Measurements from ENCODE around the gene DLX1. TPM values are rescaled to one million over a fixed set of nuclear protein-coding genes. Genes with fewer than 3 reads are reported as not detected.

DLX1 gene
- total RNA-seq, 1 experiment from 2014 or later = 3.5 TPM

- intact Hi-C loops (cut with micrococcal nuclease; ENCODE audit: unreplicated experiment) = no loop called here
- Histone ChIP-seq H3K36me3 (ENCODE audit: control insufficient read depth, insufficient read depth, low read length) (no peaks in the 10 kb centered on the region), H3K27me3 (ENCODE audit: control insufficient read depth, insufficient read depth, low read length) (no peaks in the 10 kb centered on the region; the same call in 1 of the 2 replicates), H3K4me3 (ENCODE audit: low read depth in 2 of 2, low read length in 2 of 2) (no peak overlapping the region), H3K27ac (ENCODE audit: low read length) (no peak overlapping the region), H3K4me1 (ENCODE audit: control insufficient read depth, insufficient read depth, low read length) (no peaks in the 10 kb centered on the region), H3K9me3 (ENCODE audit: control insufficient read depth, insufficient read depth, low read depth, low read length) (no peaks in the 10 kb centered on the region)
- ATAC-seq (no peak), DNase-seq (ENCODE audit: low read depth, low spot score) (no peak)
- no TSS peak for BruUV-seq (replicated peaks)
- in situ Hi-C loops (cut with HindIII; ENCODE audit: low pct_unique_long_range_greater_than_20kb, low sequenced_read_pairs) = no loop called here
- CTCF ChIA-PET = interaction anchor here (0.6 kb wide), 1 partner anchor 250 kb away, joined by 3 read pairs; no protein-coding TSS in a partner anchor
- POLR2A ChIA-PET = no interaction called here
- no peak for TF ChIP-seq TCF7L2 (IDR thresholded peaks at IDR 0.05; ENCODE audit: low read depth, low read length)
- TF ChIP-seq SIN3A (IDR thresholded peaks at IDR 0.05; ENCODE audit: borderline replicate concordance, insufficient read depth, low read depth, low read length) = no peak
- no peak for TF ChIP-seq CTCF (IDR thresholded peaks at IDR 0.05)
- TF ChIP-seq POLR2AphosphoS5 (IDR thresholded peaks at IDR 0.05; ENCODE audit: low read depth, low read length) = no peak
These were observed 50.1 kb downstream of the DLX1 start for GRCh38 chr2:172135446-172135845.

DNA sequence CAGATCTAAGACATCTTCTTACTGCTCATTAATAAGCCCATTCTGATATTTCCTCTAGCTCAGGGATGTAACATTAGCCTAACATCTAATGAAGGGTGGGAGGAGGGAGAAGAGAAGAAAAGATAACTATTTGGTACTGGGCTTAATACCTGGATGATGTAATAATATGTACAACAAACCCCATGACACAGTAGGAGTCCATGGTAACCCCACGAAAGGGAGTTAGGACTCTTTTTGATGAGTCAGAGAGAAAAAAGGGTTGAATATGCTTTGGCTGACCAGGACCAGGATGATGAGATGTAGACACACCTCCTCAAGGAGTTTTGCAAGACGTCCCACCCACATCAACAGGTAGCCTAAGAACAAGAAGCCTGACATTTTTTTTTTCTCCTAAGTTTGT lies 51.8 kb downstream of the DLX1 start:
- in situ Hi-C loops (cut with HindIII; ENCODE audit: low pct_unique_long_range_greater_than_20kb, low sequenced_read_pairs) (no loop called here), intact Hi-C loops (cut with micrococcal nuclease; ENCODE audit: unreplicated experiment) (no loop called here)
- no TSS peak for BruUV-seq (replicated peaks)
- ChIA-PET CTCF (no interaction called here), POLR2A (no interaction called here)
- no peak overlapping the region for H3K4me3 ChIP-seq (ENCODE audit: low read depth in 2 of 2, low read length in 2 of 2)
- no peaks in the 10 kb centered on the region for H3K36me3 ChIP-seq (ENCODE audit: control insufficient read depth, insufficient read depth, low read length)
- H3K4me1 ChIP-seq (ENCODE audit: control insufficient read depth, insufficient read depth, low read length) = no peaks in the 10 kb centered on the region
- TF ChIP-seq CTCF (IDR thresholded peaks at IDR 0.05) (no peak), REST (IDR thresholded peaks at IDR 0.05; ENCODE audit: insufficient read depth in 1 of 2, low read depth in 2 of 2, low read length in 1 of 2) (no peak), SIN3A (IDR thresholded peaks at IDR 0.05; ENCODE audit: borderline replicate concordance, insufficient read depth, low read depth, low read length) (no peak), TCF7L2 (IDR thresholded peaks at IDR 0.05; ENCODE audit: low read depth, low read length) (no peak), POLR2AphosphoS5 (IDR thresholded peaks at IDR 0.05; ENCODE audit: low read depth, low read length) (no peak)
- no peak overlapping the region for H3K27ac ChIP-seq (ENCODE audit: low read length)
- H3K9me3 ChIP-seq (ENCODE audit: control insufficient read depth, insufficient read depth, low read depth, low read length) = no peaks in the 10 kb centered on the region
- ATAC-seq (no peak), DNase-seq (ENCODE audit: low read depth, low spot score) (no peak)
- H3K27me3 ChIP-seq (ENCODE audit: control insufficient read depth, insufficient read depth, low read length) = no peaks in the 10 kb centered on the region; the same call in 1 of the 2 replicates

All from Panc1 (cell line).